CD14-positive monocyte (primary cell): ENCODE measurements around the gene RBM15. TPM values are rescaled to one million over a fixed set of nuclear protein-coding genes. Genes with fewer than 3 reads are reported as not detected.
A peak's percentile ranks its signal among the peaks of the same experiment; 100 is the strongest.

Experiments
- DNase-seq, 3 donors: peaks; one replicate each; pipeline ENCODE4 v3.0.0-alpha.2; 2011 to 2022
- H2AFZ ChIP-seq: 2 replicates; pipeline ENCODE4 v1.6.0; 2012; ENCODE audit warnings: mild to moderate bottlenecking, low read depth, low read length, inconsistent platforms; ENCODE audit not compliant: insufficient read depth, poor library complexity, severe bottlenecking
- H3K27ac ChIP-seq, 2 donors: 1 replicate in 1 of 2; 2 replicates in 1 of 2; pipeline ENCODE4 v1.5.1; 2012 to 2013; ENCODE audit warnings: low read length in 2 of 2, control low read depth in 1 of 2, inconsistent platforms in 1 of 2, low read depth in 1 of 2, mild to moderate bottlenecking in 1 of 2
- H3K27me3 ChIP-seq, 2 donors: one replicate each; pipeline versions ENCODE4 v1.6.0 to v1.6.1; 2011 to 2013; ENCODE audit warnings: low read length in 2 of 2; ENCODE audit not compliant: control insufficient read depth in 2 of 2, insufficient read depth in 2 of 2
- H3K36me3 ChIP-seq, 2 donors: replicated peaks in 1 of 2; 1 replicate in 1 of 2; 2 replicates in 1 of 2; pipeline versions ENCODE4 v1.5.1 to v1.6.1; 2012 to 2013; ENCODE audit warnings: low read length in 2 of 2, control low read depth in 1 of 2, inconsistent platforms in 1 of 2, mild to moderate bottlenecking in 1 of 2; ENCODE audit not compliant: insufficient read depth in 2 of 2, control insufficient read depth in 1 of 2
- H3K4me1 ChIP-seq, 2 donors: 1 replicate in 1 of 2; 2 replicates in 1 of 2; pipeline versions ENCODE4 v1.5.1 to v1.6.1; 2012 to 2013; ENCODE audit warnings: low read length in 2 of 2, control low read depth in 1 of 2, inconsistent platforms in 1 of 2, mild to moderate bottlenecking in 1 of 2, moderate library complexity in 1 of 2; ENCODE audit not compliant: insufficient read depth in 2 of 2, control insufficient read depth in 1 of 2
- H3K4me2 ChIP-seq: replicated peaks from 2 replicates; pipeline ENCODE3; 2012; ENCODE audit warnings: low read length, moderate library complexity, mild to moderate bottlenecking; ENCODE audit not compliant: poor library complexity, severe bottlenecking; ENCODE audit errors: extremely low read depth
- H3K4me3 ChIP-seq, 3 experiments: fragments of 200-600 bp in 1 of 3; sonication (generic) in 1 of 3; replicated peaks in 1 of 3; 1 replicate in 2 of 3; 2 replicates in 1 of 3; pipeline ENCODE4 v1.5.1; 2011 to 2013; ENCODE audit warnings: low read length in 3 of 3, mild to moderate bottlenecking in 3 of 3, control low read depth in 2 of 3, low read depth in 2 of 3, inconsistent platforms in 1 of 3, moderate library complexity in 1 of 3
- H3K79me2 ChIP-seq: 2 replicates; pipeline ENCODE4 v1.6.0; 2012; ENCODE audit warnings: mild to moderate bottlenecking, control low read depth, inconsistent platforms, low read length, moderate library complexity; ENCODE audit not compliant: insufficient read depth
- H3K9ac ChIP-seq: 2 replicates; pipeline ENCODE4 v1.6.0; 2017; ENCODE audit warnings: low read length, mild to moderate bottlenecking; ENCODE audit not compliant: insufficient read depth, poor library complexity, severe bottlenecking
- H3K9me3 ChIP-seq, 2 donors: replicated peaks in 1 of 2; 1 replicate in 1 of 2; 2 replicates in 1 of 2; pipeline versions ENCODE4 v1.5.1 to v1.6.1; 2012 to 2013; ENCODE audit warnings: low read length in 2 of 2, control low read depth in 1 of 2; ENCODE audit not compliant: control insufficient read depth in 1 of 2, insufficient read depth in 1 of 2
- H4K20me1 ChIP-seq: 2 replicates; pipeline ENCODE4 v1.6.0; 2012; ENCODE audit warnings: mild to moderate bottlenecking, low read length, control low read depth, moderate library complexity; ENCODE audit not compliant: insufficient read depth
- H3K27ac Mint-ChIP-seq, 7 donors: one replicate each; pipeline ENCODE4 v1.8.0; 2020; ENCODE audit warnings: mild to moderate bottlenecking in 7 of 7, mixed read lengths in 7 of 7, moderate library complexity in 6 of 7, inconsistent platforms in 2 of 7
- H3K27me3 Mint-ChIP-seq, 3 donors: one replicate each; pipeline ENCODE4 v1.8.0; 2021 to 2022; ENCODE audit warnings: low read depth in 3 of 3, mild to moderate bottlenecking in 3 of 3, mixed read lengths in 3 of 3, moderate library complexity in 3 of 3, inconsistent platforms in 1 of 3
- H3K36me3 Mint-ChIP-seq, 2 donors: one replicate each; pipeline ENCODE4 v1.8.0; 2020; ENCODE audit warnings: mixed read lengths in 2 of 2, inconsistent platforms in 1 of 2, mild to moderate bottlenecking in 1 of 2
- H3K4me1 Mint-ChIP-seq: one replicate; pipeline ENCODE4 v1.8.0; 2020; ENCODE audit warnings: mild to moderate bottlenecking, mixed read lengths
- H3K4me3 Mint-ChIP-seq, 2 donors: one replicate each; pipeline ENCODE4 v1.8.0; 2020; ENCODE audit warnings: mild to moderate bottlenecking in 2 of 2, mixed read lengths in 2 of 2, moderate library complexity in 1 of 2
- H3K9me3 Mint-ChIP-seq, 7 donors: one replicate each; pipeline ENCODE4 v1.8.0; 2020 to 2022; ENCODE audit warnings: mixed read lengths in 7 of 7, mild to moderate bottlenecking in 6 of 7, moderate library complexity in 6 of 7, inconsistent platforms in 2 of 7
- CTCF ChIP-seq: fragments of 200-600 bp; IDR thresholded peaks from one replicate; pipeline ENCODE4 v1.8.0; 2022; ENCODE audit warnings: antibody characterized with exemption, mild to moderate bottlenecking
- WGBS: methylation state at CpG from one replicate; pipeline ENCODE4 v1.1.5; 2013; ENCODE audit warnings: missing lambda C conversion rate; ENCODE audit not compliant: insufficient coverage; 5-methylcytosine and 5-hydroxymethylcytosine counted together
- intact Hi-C, 2 donors: fragments of 100-400 bp; cut with micrococcal nuclease; formaldehyde crosslinking; loops; one replicate each; pipeline versions ENCODE4 v1.15.0 to v1.15.1; 2023
- polyA plus RNA-seq, 3 donors: library from polyadenylated mRNA; depleted of rRNA in 1 of 3; unstranded in 2 of 3; stranded (reverse) in 1 of 3; fragments of 300-500 nt in 2 of 3; fragments of >200 nt in 1 of 3; fragmentation: Illumina TruSeq in 2 of 3; gene quantifications; 1 replicate in 2 of 3; 2 replicates in 1 of 3; pipeline ENCODE4 v1.2.3, GENCODE V29; 2012 to 2021

RBM15 gene
- polyA plus RNA-seq, 3 donors, result 6.7 to 16.8 (median 7.5) TPM

- Mint-ChIP-seq H3K4me1 (peaks cover 19% of the 10 kb centered on the region), H3K27me3 (peaks cover 3 to 6% (median 6%) of the 10 kb centered on the region in 3 donors), H3K36me3 (no peaks in the 10 kb centered on the region), H3K27ac (peak overlapping the region in 2 of 7 donors; percentile 32 to 38), H3K9me3 (no peaks in the 10 kb centered on the region), H3K4me3 (no peak overlapping the region)
- peaks cover 15 to 26% of the 10 kb centered on the region in 2 donors for H3K4me1 ChIP-seq
- no peak for TF ChIP-seq CTCF
- no peak overlapping the region for H3K4me3 ChIP-seq
- H3K9me3 ChIP-seq, result no peaks in the 10 kb centered on the region
- H3K36me3 ChIP-seq, result no peaks in the 10 kb centered on the region
- DNase-seq, result no peak
- no peak overlapping the region for H3K9ac ChIP-seq
- WGBS, result 17% methylated on average over 1 of the region's 2 CpGs
- H2AFZ ChIP-seq, result peak overlapping the region; percentile 26
- no peak overlapping the region for H3K27ac ChIP-seq
- H3K4me2 ChIP-seq, result no peak overlapping the region
- intact Hi-C loops, result no loop called here
- no peaks in the 10 kb centered on the region for H3K79me2 ChIP-seq
- H4K20me1 ChIP-seq, result no peaks in the 10 kb centered on the region
- no peaks in the 10 kb centered on the region for H3K27me3 ChIP-seq
These were observed 33.2 kb upstream of the RBM15 start for GRCh38 chr1:110305900-110306420.

- no peak overlapping the region for H3K9ac ChIP-seq
- Mint-ChIP-seq H3K9me3 (no peaks in the 10 kb centered on the region), H3K36me3 (no peaks in the 10 kb centered on the region), H3K27me3 (peaks cover 2 to 8% (median 6%) of the 10 kb centered on the region in 3 donors), H3K4me3 (no peak overlapping the region), H3K4me1 (peaks cover 20% of the 10 kb centered on the region), H3K27ac (no peak overlapping the region)
- peak in 1 of 3 donors; percentile 55 for DNase-seq
- no peaks in the 10 kb centered on the region for H3K9me3 ChIP-seq
- no peaks in the 10 kb centered on the region for H3K79me2 ChIP-seq
- H3K27me3 ChIP-seq, result no peaks in the 10 kb centered on the region
- no peak overlapping the region for H2AFZ ChIP-seq
- no peaks in the 10 kb centered on the region for H4K20me1 ChIP-seq
- H3K36me3 ChIP-seq, result no peaks in the 10 kb centered on the region
- peaks cover 15 to 26% of the 10 kb centered on the region in 2 donors for H3K4me1 ChIP-seq
- TF ChIP-seq CTCF, result no peak
- 59% methylated on average over 7 of the region's 11 CpGs for WGBS
- no peak overlapping the region for H3K27ac ChIP-seq
- no peak overlapping the region for H3K4me3 ChIP-seq
- intact Hi-C loops, result no loop called here
- H3K4me2 ChIP-seq, result no peak overlapping the region
These were observed 31.8 kb upstream of the RBM15 start for GRCh38 chr1:110307239-110307974.
